HFF-Myc (cell line): Measurements from ENCODE around the gene SRCAP.

Experiments used
- DNase-seq: peaks from one replicate; pipeline ENCODE4 v3.0.0-alpha.2; 2011; ENCODE audit warnings: low read depth; ENCODE audit errors: extremely low read depth
- H3K4me3 ChIP-seq: replicated peaks from 2 replicates; pipeline ENCODE4 v1.5.1; 2011; ENCODE audit warnings: low read depth, mild to moderate bottlenecking, control low read depth, low read length
- TF ChIP-seq, protein P1 (sequence below): IDR thresholded peaks from 2 replicates; pipeline ENCODE4 v1.5.1; 2012; ENCODE audit warnings: mild to moderate bottlenecking, low read depth, low read length, control low read depth; ENCODE audit errors: missing control alignments

The SRCAP gene

DNA sequence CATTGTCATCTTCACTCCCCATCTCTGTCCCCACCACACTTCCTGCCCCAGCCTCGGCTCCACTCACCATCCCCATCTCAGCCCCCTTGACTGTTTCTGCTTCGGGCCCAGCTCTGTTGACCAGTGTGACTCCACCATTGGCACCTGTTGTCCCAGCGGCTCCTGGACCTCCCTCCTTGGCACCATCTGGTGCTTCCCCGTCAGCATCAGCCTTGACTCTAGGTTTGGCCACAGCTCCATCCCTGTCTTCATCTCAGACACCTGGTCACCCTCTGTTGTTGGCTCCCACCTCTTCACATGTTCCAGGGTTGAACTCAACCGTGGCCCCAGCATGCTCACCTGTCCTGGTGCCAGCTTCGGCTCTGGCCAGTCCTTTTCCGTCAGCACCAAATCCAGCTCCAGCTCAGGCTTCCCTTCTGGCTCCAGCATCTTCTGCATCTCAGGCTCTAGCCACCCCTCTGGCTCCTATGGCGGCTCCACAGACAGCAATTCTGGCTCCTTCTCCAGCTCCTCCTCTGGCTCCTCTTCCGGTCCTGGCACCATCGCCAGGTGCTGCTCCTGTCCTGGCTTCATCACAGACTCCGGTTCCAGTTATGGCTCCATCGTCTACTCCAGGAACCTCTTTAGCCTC, 24.9 kb downstream of the SRCAP start:
- no peak overlapping the region for H3K4me3 ChIP-seq
- TF ChIP-seq, protein P1, sequence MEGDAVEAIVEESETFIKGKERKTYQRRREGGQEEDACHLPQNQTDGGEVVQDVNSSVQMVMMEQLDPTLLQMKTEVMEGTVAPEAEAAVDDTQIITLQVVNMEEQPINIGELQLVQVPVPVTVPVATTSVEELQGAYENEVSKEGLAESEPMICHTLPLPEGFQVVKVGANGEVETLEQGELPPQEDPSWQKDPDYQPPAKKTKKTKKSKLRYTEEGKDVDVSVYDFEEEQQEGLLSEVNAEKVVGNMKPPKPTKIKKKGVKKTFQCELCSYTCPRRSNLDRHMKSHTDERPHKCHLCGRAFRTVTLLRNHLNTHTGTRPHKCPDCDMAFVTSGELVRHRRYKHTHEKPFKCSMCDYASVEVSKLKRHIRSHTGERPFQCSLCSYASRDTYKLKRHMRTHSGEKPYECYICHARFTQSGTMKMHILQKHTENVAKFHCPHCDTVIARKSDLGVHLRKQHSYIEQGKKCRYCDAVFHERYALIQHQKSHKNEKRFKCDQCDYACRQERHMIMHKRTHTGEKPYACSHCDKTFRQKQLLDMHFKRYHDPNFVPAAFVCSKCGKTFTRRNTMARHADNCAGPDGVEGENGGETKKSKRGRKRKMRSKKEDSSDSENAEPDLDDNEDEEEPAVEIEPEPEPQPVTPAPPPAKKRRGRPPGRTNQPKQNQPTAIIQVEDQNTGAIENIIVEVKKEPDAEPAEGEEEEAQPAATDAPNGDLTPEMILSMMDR: no peak
- no peak for DNase-seq

DNA sequence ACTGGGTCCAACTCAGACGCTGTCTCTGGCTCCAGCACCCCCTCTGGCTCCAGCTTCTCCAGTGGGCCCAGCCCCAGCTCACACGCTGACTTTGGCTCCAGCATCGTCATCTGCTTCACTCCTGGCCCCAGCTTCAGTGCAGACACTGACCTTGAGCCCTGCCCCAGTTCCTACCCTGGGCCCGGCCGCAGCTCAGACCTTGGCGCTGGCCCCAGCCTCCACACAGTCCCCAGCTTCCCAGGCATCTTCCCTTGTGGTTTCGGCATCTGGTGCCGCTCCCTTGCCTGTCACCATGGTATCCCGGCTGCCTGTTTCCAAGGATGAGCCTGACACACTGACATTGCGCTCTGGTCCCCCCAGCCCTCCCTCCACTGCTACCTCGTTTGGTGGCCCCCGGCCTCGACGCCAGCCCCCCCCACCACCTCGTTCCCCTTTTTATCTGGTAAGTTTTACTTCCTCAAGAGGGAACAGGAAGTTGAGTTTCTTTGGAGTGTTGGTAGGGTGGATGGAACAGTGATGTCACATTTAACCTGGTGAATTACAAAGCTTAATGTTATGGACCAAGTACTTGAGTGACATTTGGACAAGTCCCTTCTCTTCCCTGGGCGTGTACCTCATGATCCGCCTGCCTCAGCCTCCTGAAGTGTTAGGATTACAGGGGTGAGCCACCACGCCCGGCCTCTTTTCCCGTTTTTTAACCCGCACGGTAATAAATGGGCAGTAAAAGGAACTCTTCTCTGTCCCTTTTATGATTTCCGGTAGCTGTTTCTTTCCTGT, 25.9 kb downstream of the SRCAP start:
- H3K4me3 ChIP-seq: no peak overlapping the region
- DNase-seq: no peak
- TF ChIP-seq, protein P1: no peak

DNA sequence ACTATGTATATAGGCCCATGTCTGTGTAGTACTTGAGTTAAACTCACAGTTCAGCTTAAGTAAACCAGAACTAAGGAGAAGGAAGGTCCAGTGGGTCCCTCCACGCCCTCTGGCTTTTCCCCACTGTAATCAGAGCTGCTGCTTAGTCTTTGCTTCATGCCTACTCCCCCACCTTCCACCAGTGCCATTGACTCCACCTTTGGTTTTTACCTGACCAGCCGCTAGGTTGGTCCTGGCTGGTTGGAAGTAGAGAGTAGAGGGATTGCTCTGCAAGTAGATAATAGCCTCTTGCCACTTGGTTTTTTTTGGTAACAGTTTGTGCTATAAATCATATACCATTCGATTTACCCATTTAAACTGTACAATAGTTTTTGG, 26.4 kb downstream of the SRCAP start:
- DNase-seq: no peak
- TF ChIP-seq, protein P1: no peak

DNA sequence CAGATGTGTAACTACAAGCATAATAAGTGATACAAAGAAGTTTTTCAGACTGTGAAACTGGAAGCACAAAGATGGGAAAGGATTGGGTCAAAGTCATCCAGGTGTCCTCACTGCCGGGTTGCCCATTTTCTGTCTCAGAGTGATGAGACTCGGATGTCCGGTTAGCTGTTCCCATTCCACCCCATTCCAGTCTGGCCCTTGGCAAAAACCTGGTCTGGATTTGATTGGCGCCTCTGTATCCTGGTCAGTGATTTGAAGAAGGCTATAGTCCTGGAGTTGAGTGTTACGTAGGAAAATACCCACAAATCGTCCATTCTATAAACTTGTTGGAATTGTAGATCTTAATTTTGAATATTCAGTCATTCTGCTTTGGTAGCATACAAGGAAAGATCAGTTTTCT, 29.4 kb downstream of the SRCAP start:
- no peak overlapping the region for H3K4me3 ChIP-seq
- no peak for DNase-seq
- TF ChIP-seq, protein P1: no peak

More for the DNA sequence above, 26.4 kb downstream of the SRCAP start:
- H3K4me3 ChIP-seq: no peak overlapping the region

DNA sequence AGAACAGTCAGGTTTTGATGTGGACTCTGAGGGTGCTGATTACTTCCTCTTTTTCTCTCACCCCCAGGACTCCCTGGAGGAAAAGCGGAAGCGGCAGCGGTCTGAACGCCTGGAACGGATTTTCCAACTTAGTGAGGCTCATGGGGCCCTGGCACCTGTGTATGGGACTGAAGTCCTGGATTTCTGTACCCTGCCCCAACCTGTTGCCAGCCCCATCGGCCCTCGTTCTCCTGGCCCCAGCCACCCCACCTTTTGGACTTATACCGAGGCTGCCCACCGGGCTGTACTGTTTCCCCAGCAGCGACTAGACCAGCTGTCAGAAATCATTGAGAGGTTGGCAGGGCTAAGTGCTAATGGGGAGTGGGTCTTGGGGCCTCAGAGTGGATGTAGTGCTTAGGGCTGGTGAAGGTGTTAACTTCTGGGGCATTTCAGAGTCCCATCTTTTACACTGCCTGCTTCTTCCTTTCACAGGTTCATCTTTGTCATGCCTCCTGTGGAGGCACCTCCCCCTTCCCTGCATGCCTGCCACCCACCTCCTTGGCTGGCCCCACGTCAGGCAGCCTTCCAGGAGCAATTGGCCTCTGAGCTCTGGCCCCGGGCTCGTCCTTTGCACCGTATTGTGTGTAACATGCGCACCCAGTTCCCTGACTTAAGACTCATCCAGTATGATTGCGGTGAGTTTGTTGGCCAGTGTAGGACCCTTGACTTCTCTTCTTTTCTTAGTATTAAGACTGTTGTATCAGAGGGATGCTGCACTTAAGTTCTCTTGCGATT, 30.1 kb downstream of the SRCAP start:
- TF ChIP-seq, protein P1: no peak
- no peak for DNase-seq
- H3K4me3 ChIP-seq: no peak overlapping the region

DNA sequence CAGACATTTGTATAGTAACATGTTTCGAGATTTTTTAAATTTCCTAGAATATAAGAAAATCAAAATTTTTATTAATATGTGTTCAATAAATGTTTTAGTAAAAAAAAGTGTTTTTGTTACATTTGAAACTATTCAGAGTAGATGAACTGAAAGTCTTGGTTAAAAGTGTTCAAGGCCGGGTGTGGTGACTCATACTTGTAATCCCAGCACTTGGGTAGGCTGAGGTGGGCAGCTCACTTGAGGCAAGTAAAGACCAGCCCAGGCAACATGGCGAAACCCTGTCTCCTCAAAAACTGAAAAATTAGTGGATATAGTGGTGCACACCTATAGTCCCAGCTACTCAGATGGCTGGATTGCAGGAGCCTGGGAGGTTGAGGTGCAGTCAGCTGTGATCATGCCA, 32.4 kb downstream of the SRCAP start:
- TF ChIP-seq, protein P1: no peak
- DNase-seq: no peak
- H3K4me3 ChIP-seq: no peak overlapping the region
